ENCODE data around the gene SLC35E2B. TPM values are rescaled to one million over a fixed set of nuclear protein-coding genes. Genes with fewer than 3 reads are reported as not detected.
"Not testable (repeated sequence)": the region's sequence is repeated elsewhere in the genome, so short reads cannot be mapped to it uniquely, and the experiment has no call there.

SLC35E2B gene
- total and polyA plus RNA-seq, 5 donors = 14.3 to 29.5 (median 23.6) TPM

GRCh38 chr1:1662392-1662791, 30.2 kb downstream of the SLC35E2B start:
- H3K27me3 ChIP-seq (ENCODE audit: control insufficient read depth, insufficient read depth); intact Hi-C loops (cut with DNase I); H3K4me3 ChIP-seq (ENCODE audit: low read length); H3K9me3 ChIP-seq (ENCODE audit: control insufficient read depth, low read length); H3K4me1 ChIP-seq (ENCODE audit: control insufficient read depth, insufficient read depth, low read length); H3K27ac ChIP-seq (ENCODE audit: low read length); ATAC-seq: not testable (repeated sequence)
- peak in 1 of 3 donors; percentile 3 for DNase-seq
- 84% methylated on average over 9 of the region's 9 CpGs for WGBS

- peak; percentile 96 to 98 (median 97) for DNase-seq
- WGBS = under 1% methylated on average over 67 of the region's 96 CpGs
- Histone ChIP-seq H3K27ac (ENCODE audit: low read length) (peak within 1 kb of the TSS; percentile 90), H3K4me3 (ENCODE audit: low read length) (peak within 1 kb of the TSS; percentile 73)
- peak; percentile 89 to 96 for ATAC-seq
- H3K27me3 ChIP-seq (ENCODE audit: control insufficient read depth, insufficient read depth); H3K4me1 ChIP-seq (ENCODE audit: control insufficient read depth, insufficient read depth, low read length); intact Hi-C loops (cut with DNase I); H3K9me3 ChIP-seq (ENCODE audit: control insufficient read depth, low read length): not testable (repeated sequence)
Observed at GRCh38 chr1:1658583-1659549, 33.7 kb downstream of the SLC35E2B start, which contains the start of gene CDK11B. TSS of gene CDK11B (minus strand) at chr1:1659004. CDS start at chr1:1657485, 1,519 bp downstream.

- H3K9me3 ChIP-seq (ENCODE audit: control insufficient read depth, low read length); H3K4me3 ChIP-seq (ENCODE audit: low read length); intact Hi-C loops (cut with DNase I); H3K27ac ChIP-seq (ENCODE audit: low read length); H3K4me1 ChIP-seq (ENCODE audit: control insufficient read depth, insufficient read depth, low read length); H3K27me3 ChIP-seq (ENCODE audit: control insufficient read depth, insufficient read depth): not testable (repeated sequence)
- peak in 1 of 3 donors; percentile 7 for DNase-seq
- WGBS = 78% methylated on average over 11 of the region's 11 CpGs
- peak; percentile 26 to 61 for ATAC-seq
Observed at GRCh38 chr1:1648265-1648664, 44.3 kb downstream of the SLC35E2B start.

GRCh38 chr1:1647567-1648241, 44.9 kb downstream of the SLC35E2B start:
- H3K27me3 ChIP-seq (ENCODE audit: control insufficient read depth, insufficient read depth); H3K4me1 ChIP-seq (ENCODE audit: control insufficient read depth, insufficient read depth, low read length); H3K27ac ChIP-seq (ENCODE audit: low read length); H3K4me3 ChIP-seq (ENCODE audit: low read length); H3K9me3 ChIP-seq (ENCODE audit: control insufficient read depth, low read length); intact Hi-C loops (cut with DNase I): not testable (repeated sequence)
- ATAC-seq (peak; percentile 45 to 49), DNase-seq (peak in 1 of 3 donors; percentile 41)
- WGBS = 80% methylated on average over 17 of the region's 17 CpGs

GRCh38 chr1:1646326-1646725, 46.3 kb downstream of the SLC35E2B start:
- H3K9me3 ChIP-seq (ENCODE audit: control insufficient read depth, low read length); intact Hi-C loops (cut with DNase I); H3K4me1 ChIP-seq (ENCODE audit: control insufficient read depth, insufficient read depth, low read length); H3K4me3 ChIP-seq (ENCODE audit: low read length); H3K27ac ChIP-seq (ENCODE audit: low read length); ATAC-seq; DNase-seq; H3K27me3 ChIP-seq (ENCODE audit: control insufficient read depth, insufficient read depth): not testable (repeated sequence)
- WGBS = 74% methylated on average over 5 of the region's 5 CpGs

- 95% methylated on average over 33 of the region's 38 CpGs for WGBS
- H3K4me3 ChIP-seq (ENCODE audit: low read length); H3K9me3 ChIP-seq (ENCODE audit: control insufficient read depth, low read length); H3K4me1 ChIP-seq (ENCODE audit: control insufficient read depth, insufficient read depth, low read length); H3K27me3 ChIP-seq (ENCODE audit: control insufficient read depth, insufficient read depth); intact Hi-C loops (cut with DNase I); H3K27ac ChIP-seq (ENCODE audit: low read length): not testable (repeated sequence)
- ATAC-seq (peak in 1 of 2 donors; percentile 5), DNase-seq (peak in 1 of 3 donors; percentile 32)
Observed at GRCh38 chr1:1640711-1641461, 51.7 kb downstream of the SLC35E2B start.

- H3K27ac ChIP-seq (ENCODE audit: low read length); intact Hi-C loops (cut with DNase I); H3K4me1 ChIP-seq (ENCODE audit: control insufficient read depth, insufficient read depth, low read length); ATAC-seq; H3K9me3 ChIP-seq (ENCODE audit: control insufficient read depth, low read length); H3K4me3 ChIP-seq (ENCODE audit: low read length); H3K27me3 ChIP-seq (ENCODE audit: control insufficient read depth, insufficient read depth): not testable (repeated sequence)
- WGBS = 95% methylated on average over 18 of the region's 25 CpGs
- DNase-seq = peak in 2 of 3 donors; percentile 16 to 37
Observed at GRCh38 chr1:1640081-1640480, 52.5 kb downstream of the SLC35E2B start.

- H3K4me3 ChIP-seq (ENCODE audit: low read length); H3K9me3 ChIP-seq (ENCODE audit: control insufficient read depth, low read length); intact Hi-C loops (cut with DNase I); H3K27ac ChIP-seq (ENCODE audit: low read length); ATAC-seq; H3K27me3 ChIP-seq (ENCODE audit: control insufficient read depth, insufficient read depth); H3K4me1 ChIP-seq (ENCODE audit: control insufficient read depth, insufficient read depth, low read length): not testable (repeated sequence)
- 91% methylated on average over 16 of the region's 16 CpGs for WGBS
- peak in 1 of 3 donors; percentile 5 for DNase-seq
Observed at GRCh38 chr1:1639368-1639767, 53.2 kb downstream of the SLC35E2B start.

GRCh38 chr1:1638528-1638927, 54.1 kb downstream of the SLC35E2B start:
- H3K27ac ChIP-seq (ENCODE audit: low read length); H3K4me3 ChIP-seq (ENCODE audit: low read length); H3K27me3 ChIP-seq (ENCODE audit: control insufficient read depth, insufficient read depth); H3K4me1 ChIP-seq (ENCODE audit: control insufficient read depth, insufficient read depth, low read length); H3K9me3 ChIP-seq (ENCODE audit: control insufficient read depth, low read length); intact Hi-C loops (cut with DNase I); ATAC-seq: not testable (repeated sequence)
- WGBS = 90% methylated on average over 9 of the region's 13 CpGs
- peak in 2 of 3 donors; percentile 11 to 49 for DNase-seq

GRCh38 chr1:1637479-1637875, 55.1 kb downstream of the SLC35E2B start:
- WGBS = 92% methylated on average over 14 of the region's 14 CpGs
- peak in 2 of 3 donors; percentile 7 to 27 for DNase-seq
- H3K27me3 ChIP-seq (ENCODE audit: control insufficient read depth, insufficient read depth); intact Hi-C loops (cut with DNase I); H3K9me3 ChIP-seq (ENCODE audit: control insufficient read depth, low read length); H3K4me1 ChIP-seq (ENCODE audit: control insufficient read depth, insufficient read depth, low read length); ATAC-seq; H3K27ac ChIP-seq (ENCODE audit: low read length); H3K4me3 ChIP-seq (ENCODE audit: low read length): not testable (repeated sequence)
